VCaP (cell line): ENCODE results near the gene EXOC6.

ENCODE experiments used
- H3K27ac ChIP-seq: fragments of 450-650 bp; 2 replicates; pipeline ENCODE4 v1.5.1; 2017
- CTCF ChIP-seq: fragments of 450-650 bp; conservative IDR thresholded peaks from 2 replicates; pipeline ENCODE4 v1.5.1; 2017; ENCODE audit warnings: mild to moderate bottlenecking, moderate library complexity

The EXOC6 gene

GRCh38 chr10:92826504-92826903 lies 21.8 kb upstream of the EXOC6 start:
- no peak for TF ChIP-seq CTCF
- no peak overlapping the region for H3K27ac ChIP-seq

GRCh38 chr10:92829042-92829785 lies 19.1 kb upstream of the EXOC6 start:
- no peak for TF ChIP-seq CTCF
- no peak overlapping the region for H3K27ac ChIP-seq

- no peak overlapping the region for H3K27ac ChIP-seq
- TF ChIP-seq CTCF, result no peak
Observed at GRCh38 chr10:92829786-92830377, 18.4 kb upstream of the EXOC6 start.

GRCh38 chr10:92830478-92831389 lies 17.6 kb upstream of the EXOC6 start:
- no peak overlapping the region for H3K27ac ChIP-seq
- no peak for TF ChIP-seq CTCF

- TF ChIP-seq CTCF, result no peak
- H3K27ac ChIP-seq, result no peak overlapping the region
Observed at GRCh38 chr10:92832121-92832520, 16.2 kb upstream of the EXOC6 start.

- H3K27ac ChIP-seq, result no peak overlapping the region
- no peak for TF ChIP-seq CTCF
Observed at GRCh38 chr10:92832998-92833650, 15.2 kb upstream of the EXOC6 start.

GRCh38 chr10:92834331-92834730 lies 14.0 kb upstream of the EXOC6 start:
- no peak overlapping the region for H3K27ac ChIP-seq
- TF ChIP-seq CTCF, result no peak
